ENCODE data around the gene CREB3L2.

The CREB3L2 gene

GRCh38 chr7:138004046-138004445 lies 2.2 kb upstream of the CREB3L2 start:
- DNase-seq: no peak
- H3K4me1 Mint-ChIP-seq: peaks cover 18 to 32% of the 10 kb centered on the region in 2 donors
- no peaks in the 10 kb centered on the region for H3K27me3 Mint-ChIP-seq
- no peak for ATAC-seq (replicated peaks)
- H3K27ac Mint-ChIP-seq: no peak overlapping the region
- H3K36me3 Mint-ChIP-seq: peaks cover under 1 to 6% of the 10 kb centered on the region in 2 donors
- no peak overlapping the region for H3K4me3 Mint-ChIP-seq
- no peaks in the 10 kb centered on the region for H3K9me3 Mint-ChIP-seq

- Mint-ChIP-seq H3K4me1 (peaks cover 18 to 37% of the 10 kb centered on the region in 2 donors), H3K27me3 (no peaks in the 10 kb centered on the region)
- DNase-seq: no peak
Measured at GRCh38 chr7:138002828-138003189, 923 bp upstream of the CREB3L2 start.

GRCh38 chr7:138002096-138002827 lies 376 bp upstream of the CREB3L2 start:
- DNase-seq: peak; percentile 99
- ATAC-seq (replicated peaks): peak; percentile 96
- Mint-ChIP-seq H3K27me3 (no peaks in the 10 kb centered on the region), H3K27ac (peak overlapping the region; percentile 97), H3K36me3 (peaks cover 5 to 9% of the 10 kb centered on the region in 2 donors), H3K4me3 (peak overlapping the region; percentile 92 to 96), H3K4me1 (peaks cover 18 to 38% of the 10 kb centered on the region in 2 donors), H3K9me3 (no peaks in the 10 kb centered on the region)

More at GRCh38 chr7:138002828-138003189, 923 bp upstream of the CREB3L2 start:
- ATAC-seq (replicated peaks): no peak
- H3K4me3 Mint-ChIP-seq: peak overlapping the region; percentile 35 to 92
- peaks cover 5 to 9% of the 10 kb centered on the region in 2 donors for H3K36me3 Mint-ChIP-seq
- no peak overlapping the region for H3K27ac Mint-ChIP-seq
- no peaks in the 10 kb centered on the region for H3K9me3 Mint-ChIP-seq

- no peak for ATAC-seq (replicated peaks)
- Mint-ChIP-seq H3K27me3 (no peaks in the 10 kb centered on the region), H3K9me3 (no peaks in the 10 kb centered on the region), H3K4me1 (peaks cover 26 to 58% of the 10 kb centered on the region in 2 donors), H3K27ac (peak overlapping the region; percentile 25), H3K4me3 (peak overlapping the region; percentile 92 to 96), H3K36me3 (peaks cover 21 to 26% of the 10 kb centered on the region in 2 donors)
- no peak for DNase-seq
Measured at GRCh38 chr7:138000081-138000701, 1.7 kb downstream of the CREB3L2 start.

- Mint-ChIP-seq H3K27ac (peak overlapping the region; percentile 25), H3K4me3 (peak overlapping the region; percentile 92 to 96), H3K4me1 (peaks cover 26 to 61% of the 10 kb centered on the region in 2 donors), H3K9me3 (no peaks in the 10 kb centered on the region), H3K27me3 (no peaks in the 10 kb centered on the region), H3K36me3 (peaks cover 21 to 26% of the 10 kb centered on the region in 2 donors)
- DNase-seq: no peak
- ATAC-seq (replicated peaks): no peak
Measured at GRCh38 chr7:137999496-138000080, 2.3 kb downstream of the CREB3L2 start.

GRCh38 chr7:137998250-137998649 lies 3.6 kb downstream of the CREB3L2 start:
- DNase-seq (no peak), ATAC-seq (replicated peaks) (no peak)
- Mint-ChIP-seq H3K36me3 (peaks cover 22 to 30% of the 10 kb centered on the region in 2 donors), H3K9me3 (no peaks in the 10 kb centered on the region), H3K27ac (no peak overlapping the region), H3K4me3 (no peak overlapping the region), H3K4me1 (peaks cover 32 to 74% of the 10 kb centered on the region in 2 donors), H3K27me3 (no peaks in the 10 kb centered on the region)

GRCh38 chr7:137996871-137997270 lies 5.0 kb downstream of the CREB3L2 start:
- Mint-ChIP-seq H3K4me1 (peaks cover 38 to 81% of the 10 kb centered on the region in 2 donors), H3K36me3 (peaks cover 23 to 41% of the 10 kb centered on the region in 2 donors), H3K4me3 (peak overlapping the region in 1 of 2 donors; percentile 38), H3K9me3 (no peaks in the 10 kb centered on the region), H3K27ac (no peak overlapping the region), H3K27me3 (no peaks in the 10 kb centered on the region)
- ATAC-seq (replicated peaks) (no peak), DNase-seq (no peak)

GRCh38 chr7:137996386-137996851 lies 5.5 kb downstream of the CREB3L2 start:
- H3K4me3 Mint-ChIP-seq: peak overlapping the region; percentile 27 to 38
- H3K4me1 Mint-ChIP-seq: peaks cover 38 to 82% of the 10 kb centered on the region in 2 donors
- peak overlapping the region; percentile 2 for H3K27ac Mint-ChIP-seq
- no peaks in the 10 kb centered on the region for H3K9me3 Mint-ChIP-seq
- H3K36me3 Mint-ChIP-seq: peaks cover 23 to 42% of the 10 kb centered on the region in 2 donors
- DNase-seq (no peak), ATAC-seq (replicated peaks) (no peak)
- no peaks in the 10 kb centered on the region for H3K27me3 Mint-ChIP-seq

GRCh38 chr7:137994216-137994615 lies 7.7 kb downstream of the CREB3L2 start:
- Mint-ChIP-seq H3K4me3 (no peak overlapping the region), H3K4me1 (peaks cover 29 to 66% of the 10 kb centered on the region in 2 donors), H3K27me3 (no peaks in the 10 kb centered on the region), H3K9me3 (no peaks in the 10 kb centered on the region), H3K36me3 (peaks cover 23 to 39% of the 10 kb centered on the region in 2 donors), H3K27ac (no peak overlapping the region)
- no peak for DNase-seq
- no peak for ATAC-seq (replicated peaks)

- ATAC-seq (replicated peaks) (no peak), DNase-seq (no peak)
- peaks cover 23 to 57% of the 10 kb centered on the region in 2 donors for H3K4me1 Mint-ChIP-seq
- H3K4me3 Mint-ChIP-seq: no peak overlapping the region
- no peaks in the 10 kb centered on the region for H3K27me3 Mint-ChIP-seq
- peaks cover 20 to 33% of the 10 kb centered on the region in 2 donors for H3K36me3 Mint-ChIP-seq
- no peaks in the 10 kb centered on the region for H3K9me3 Mint-ChIP-seq
- H3K27ac Mint-ChIP-seq: peak overlapping the region; percentile 37
Measured at GRCh38 chr7:137993395-137993743, 8.5 kb downstream of the CREB3L2 start.

GRCh38 chr7:137992550-137993394 lies 9.1 kb downstream of the CREB3L2 start:
- H3K4me3 Mint-ChIP-seq: no peak overlapping the region
- H3K36me3 Mint-ChIP-seq: peaks cover 18 to 33% of the 10 kb centered on the region in 2 donors
- H3K4me1 Mint-ChIP-seq: peaks cover 26 to 53% of the 10 kb centered on the region in 2 donors
- no peaks in the 10 kb centered on the region for H3K9me3 Mint-ChIP-seq
- peak overlapping the region; percentile 37 for H3K27ac Mint-ChIP-seq
- DNase-seq: no peak
- peak; percentile 66 to 67 for ATAC-seq (replicated peaks)
- H3K27me3 Mint-ChIP-seq: no peaks in the 10 kb centered on the region

GRCh38 chr7:137992104-137992549 lies 9.8 kb downstream of the CREB3L2 start:
- Mint-ChIP-seq H3K27me3 (no peaks in the 10 kb centered on the region), H3K36me3 (peaks cover 18 to 33% of the 10 kb centered on the region in 2 donors), H3K9me3 (no peaks in the 10 kb centered on the region), H3K4me1 (peaks cover 28 to 50% of the 10 kb centered on the region in 2 donors), H3K27ac (peak overlapping the region; percentile 15), H3K4me3 (no peak overlapping the region)
- DNase-seq (no peak), ATAC-seq (replicated peaks) (no peak)

- DNase-seq (no peak), ATAC-seq (replicated peaks) (no peak)
- H3K27ac Mint-ChIP-seq: no peak overlapping the region
- H3K4me1 Mint-ChIP-seq: peaks cover 32 to 33% of the 10 kb centered on the region in 2 donors
- H3K9me3 Mint-ChIP-seq: no peaks in the 10 kb centered on the region
- H3K36me3 Mint-ChIP-seq: peaks cover 3 to 16% of the 10 kb centered on the region in 2 donors
- H3K4me3 Mint-ChIP-seq: no peak overlapping the region
- no peaks in the 10 kb centered on the region for H3K27me3 Mint-ChIP-seq
Measured at GRCh38 chr7:137990251-137990941, 11.5 kb downstream of the CREB3L2 start.

All from stimulated activated naive B cell treated with anti-CD40 and anti-IgM and Interleukin-4, amounts not matched to agents 10 μg/mL and 1 μg/mL and 100 μg/mL, for 72 hours (primary cell).